Measurements from ENCODE around the gene PPM1H. TPM values are rescaled to one million over a fixed set of nuclear protein-coding genes. Genes with fewer than 3 reads are reported as not detected.

Gene PPM1H
- total and polyA plus RNA-seq, 2 of the 8 experiments (the other 6 are each of a cell fraction or from before 2014, with no cell fraction given), result 16.4 to 36.1 TPM

GRCh38 chr12:62808166-62808879 lies 126.6 kb downstream of the PPM1H start (continued):
- no peak for TF ChIP-seq JUND (IDR thresholded peaks at IDR 0.05; ENCODE audit: low read length)
